Gastrocnemius medialis (tissue), 4 donors: ENCODE data around the gene GSK3B. TPM values are rescaled to one million over a fixed set of nuclear protein-coding genes. Genes with fewer than 3 reads are reported as not detected.

Experiments
- ATAC-seq, 2 donors: fragments of 150-250 bp; one replicate each; pipeline ENCODE4 v1.9.1; 2016
- DNase-seq, 2 donors: peaks; one replicate each; pipeline ENCODE4 v3.0.0-alpha.2; 2019
- H3K27ac ChIP-seq, 4 donors: fragments of 200-600 bp; sonication (generic); 1 replicate in 1 of 4; 2 replicates in 3 of 4; pipeline ENCODE4 v1.5.1; 2016 to 2018; ENCODE audit warnings: mild to moderate bottlenecking in 2 of 4, moderate library complexity in 1 of 4
- H3K27me3 ChIP-seq, 3 donors: fragments of 200-600 bp; sonication (generic) in 2 of 3; 1 replicate in 1 of 3; 2 replicates in 2 of 3; pipeline versions ENCODE4 v1.5.1 to v1.6.0; 2016 to 2019; ENCODE audit warnings: mild to moderate bottlenecking in 1 of 3, moderate library complexity in 1 of 3
- H3K36me3 ChIP-seq, 2 donors: fragments of 200-600 bp; sonication (generic) in 1 of 2; one replicate each; pipeline ENCODE4 v1.5.1; 2017 to 2018
- H3K4me1 ChIP-seq, 2 donors: fragments of 200-600 bp; sonication (generic) in 1 of 2; one replicate each; pipeline ENCODE4 v1.5.1; 2016 to 2017; ENCODE audit warnings: mild to moderate bottlenecking in 2 of 2
- H3K4me3 ChIP-seq, 4 donors: fragments of 200-600 bp; sonication (generic) in 3 of 4; 1 replicate in 1 of 4; 2 replicates in 3 of 4; pipeline ENCODE4 v1.5.1; 2016 to 2019; ENCODE audit warnings: mild to moderate bottlenecking in 2 of 4
- H3K9me3 ChIP-seq, 3 donors: fragments of 200-600 bp; sonication (generic) in 2 of 3; 1 replicate in 1 of 3; 2 replicates in 2 of 3; pipeline ENCODE4 v1.5.1; 2016 to 2019
- CTCF ChIP-seq, 5 experiments: fragments of 450-650 bp in 3 of 5; fragments of 200-600 bp in 2 of 5; sonication (generic) in 2 of 5; IDR thresholded peaks in 4 of 5; conservative IDR thresholded peaks in 1 of 5; 1 replicate in 4 of 5; 2 replicates in 1 of 5; pipeline ENCODE4 v1.5.1; 2016 to 2019; ENCODE audit warnings: antibody characterized with exemption in 5 of 5, mild to moderate bottlenecking in 3 of 5, moderate library complexity in 3 of 5
- POLR2A ChIP-seq, 2 donors: fragments of 450-650 bp; IDR thresholded peaks; one replicate each; pipeline ENCODE4 v1.6.1; 2017; ENCODE audit warnings: antibody characterized with exemption in 2 of 2, mild to moderate bottlenecking in 2 of 2, moderate library complexity in 2 of 2
- in situ Hi-C, 4 donors: fragments of 200-750 bp; cut with MboI; loops; one replicate each; pipeline versions ENCODE4 v1.15.0 to v1.8.0; 2017; ENCODE audit warnings: low sequenced_read_pairs in 4 of 4
- intact Hi-C: fragments of 100-400 bp; cut with DNase I; formaldehyde crosslinking; loops from one replicate; pipeline ENCODE4 v1.15.1; 2023; ENCODE audit warnings: low total_unique reads
- total RNA-seq, 4 donors: library from RNA; depleted of rRNA; stranded (reverse); fragments of >200 nt; gene quantifications; one replicate each; pipeline versions ENCODE4 v1.1.0 to v1.2.3, GENCODE V29; 2016

Gene GSK3B
- total RNA-seq, 4 donors from 2014 or later, result 30.7 to 47.4 (median 35.4) TPM

DNA sequence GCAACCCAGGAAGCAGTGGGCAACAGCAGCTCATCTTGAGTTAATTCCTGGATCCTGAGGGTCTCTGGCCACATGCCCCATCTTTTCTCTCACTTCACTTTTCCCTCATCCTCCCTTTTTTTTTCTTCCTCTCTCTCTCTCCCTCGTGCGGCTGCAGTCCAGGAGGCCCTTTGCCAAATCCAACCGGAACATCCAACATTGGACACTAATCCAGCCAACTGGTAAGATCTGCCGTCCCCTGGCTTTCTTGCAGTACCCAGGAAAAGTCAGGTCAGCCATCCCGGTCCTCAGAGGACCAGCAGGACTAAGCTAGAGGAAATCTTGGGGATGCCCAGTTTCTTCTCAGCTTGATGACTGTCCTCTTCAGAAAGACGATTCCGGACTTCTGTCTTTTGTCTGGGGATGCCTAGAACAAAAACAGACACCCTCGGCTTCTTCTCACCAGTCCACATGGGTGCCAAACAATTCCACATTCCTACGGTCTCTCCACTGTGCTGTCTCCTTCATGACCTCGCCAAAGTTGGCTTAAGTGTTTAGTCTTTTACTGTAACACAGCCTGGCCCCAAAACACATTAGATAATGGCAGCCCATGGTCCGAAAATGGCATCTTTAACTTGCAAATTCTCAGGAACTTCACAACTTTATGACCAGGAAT lies 115.6 kb downstream of the GSK3B start:
- no peak overlapping the region for H3K27ac ChIP-seq
- H3K9me3 ChIP-seq, result no peaks in the 10 kb centered on the region
- ATAC-seq, result no peak
- intact Hi-C loops, result no loop called here
- TF ChIP-seq CTCF (IDR thresholded peaks at IDR 0.05 in 4 of 5, conservative IDR thresholded peaks at IDR 0.05 in 1 of 5), result no peak
- no peak for TF ChIP-seq POLR2A (IDR thresholded peaks at IDR 0.05)
- in situ Hi-C loops, result no loop called here
- no peak overlapping the region for H3K4me3 ChIP-seq
- peaks cover 24 to 26% of the 10 kb centered on the region in 2 donors for H3K4me1 ChIP-seq
- no peaks in the 10 kb centered on the region for H3K27me3 ChIP-seq
- DNase-seq, result peak in 1 of 2 donors; percentile 30
- H3K36me3 ChIP-seq, result no peaks in the 10 kb centered on the region

- Histone ChIP-seq H3K9me3 (no peaks in the 10 kb centered on the region), H3K27me3 (no peaks in the 10 kb centered on the region), H3K36me3 (no peaks in the 10 kb centered on the region), H3K27ac (no peak overlapping the region), H3K4me1 (peaks cover 24 to 26% of the 10 kb centered on the region in 2 donors), H3K4me3 (no peak overlapping the region)
- no peak for DNase-seq
- intact Hi-C loops, result no loop called here
- in situ Hi-C loops, result no loop called here
- TF ChIP-seq CTCF (IDR thresholded peaks at IDR 0.05 in 4 of 5, conservative IDR thresholded peaks at IDR 0.05 in 1 of 5) (no peak), POLR2A (IDR thresholded peaks at IDR 0.05) (no peak)
- ATAC-seq, result no peak
These were observed 116.9 kb downstream of the GSK3B start for GRCh38 chr3:119977353-119977752.

DNA sequence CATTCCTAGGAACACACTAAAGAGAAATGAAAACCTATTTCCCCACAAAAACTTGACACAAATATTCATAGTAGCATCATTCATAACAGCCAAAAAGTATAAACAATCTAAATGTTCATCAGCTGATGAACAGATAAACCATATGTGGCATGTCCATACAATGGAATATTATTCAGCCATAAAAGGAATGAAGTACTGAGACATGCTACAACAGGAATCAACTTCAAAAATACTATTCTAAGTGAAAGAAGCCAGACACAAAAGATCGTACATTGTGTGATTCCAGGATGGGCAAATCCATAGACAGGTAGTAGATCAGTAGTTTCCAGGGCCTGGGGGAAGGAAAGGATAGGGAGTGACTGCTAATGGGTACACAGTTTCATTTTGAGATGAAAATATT lies 118.0 kb downstream of the GSK3B start:
- in situ Hi-C loops, result no loop called here
- Histone ChIP-seq H3K4me1 (peaks cover 24 to 26% of the 10 kb centered on the region in 2 donors), H3K9me3 (no peaks in the 10 kb centered on the region), H3K27ac (no peak overlapping the region), H3K27me3 (no peaks in the 10 kb centered on the region), H3K4me3 (no peak overlapping the region), H3K36me3 (no peaks in the 10 kb centered on the region)
- ATAC-seq (no peak), DNase-seq (no peak)
- intact Hi-C loops, result no loop called here
- TF ChIP-seq POLR2A (IDR thresholded peaks at IDR 0.05) (no peak), CTCF (IDR thresholded peaks at IDR 0.05 in 4 of 5, conservative IDR thresholded peaks at IDR 0.05 in 1 of 5) (no peak)

- TF ChIP-seq CTCF (IDR thresholded peaks at IDR 0.05 in 4 of 5, conservative IDR thresholded peaks at IDR 0.05 in 1 of 5) (no peak), POLR2A (IDR thresholded peaks at IDR 0.05) (no peak)
- H3K4me1 ChIP-seq, result peaks cover 24% of the 10 kb centered on the region in 2 donors
- ATAC-seq, result no peak
- no peak overlapping the region for H3K27ac ChIP-seq
- intact Hi-C loops, result no loop called here
- in situ Hi-C loops, result no loop called here
- H3K9me3 ChIP-seq, result no peaks in the 10 kb centered on the region
- H3K27me3 ChIP-seq, result no peaks in the 10 kb centered on the region
- no peak for DNase-seq
- no peak overlapping the region for H3K4me3 ChIP-seq
- no peaks in the 10 kb centered on the region for H3K36me3 ChIP-seq
These were observed 119.6 kb downstream of the GSK3B start for GRCh38 chr3:119974656-119975055.
